Fibroblast of lung (primary cell): Measurements from ENCODE around the gene DLGAP1.

Experiments
- CTCF ChIP-seq, 2 donors: IDR thresholded peaks in 1 of 2; conservative IDR thresholded peaks in 1 of 2; 1 replicate in 1 of 2; 2 replicates in 1 of 2; pipeline ENCODE4 v1.5.1; 2011 to 2012; ENCODE audit warnings: low read length in 2 of 2, control low read depth in 1 of 2, inconsistent platforms in 1 of 2, low read depth in 1 of 2, mild to moderate bottlenecking in 1 of 2
- EZH2 ChIP-seq: IDR thresholded peaks from 2 replicates; pipeline ENCODE4 v1.5.1; 2012; ENCODE audit warnings: low read length, control low read depth, mild to moderate bottlenecking; ENCODE audit errors: missing control alignments

GRCh38 chr18:3620146-3621119 lies 834.7 kb downstream of the DLGAP1 start:
- no peak for TF ChIP-seq EZH2
- no peak for TF ChIP-seq CTCF (conservative IDR thresholded peaks at IDR 0.05 in 1 of 2, IDR thresholded peaks at IDR 0.05 in 1 of 2; ENCODE audit: low read depth in 1 of 2, low read length in 2 of 2)
